Natural killer cell (primary cell): ENCODE results near the gene SLC1A4. TPM values are rescaled to one million over a fixed set of nuclear protein-coding genes. Genes with fewer than 3 reads are reported as not detected.

Source experiments
- ATAC-seq, 3 donors: fragments of 150-1000 bp in 2 of 3; fragments of 200-7000 bp in 1 of 3; cut with Tn5 transposase; 1 replicate in 1 of 3; 2 replicates in 2 of 3; pipeline ENCODE4 v1.10.0; 2021; ENCODE audit warnings: mild to moderate bottlenecking in 2 of 3, moderate library complexity in 2 of 3
- DNase-seq, 2 donors: peaks; one replicate each; pipeline versions ENCODE4 v3.0.0 to v3.0.0-alpha.2; 2013 to 2021; ENCODE audit warnings: mixed read lengths in 1 of 2
- H3K27ac ChIP-seq: one replicate; pipeline ENCODE4 v1.5.1; 2013; ENCODE audit warnings: mild to moderate bottlenecking, low read length
- H3K27me3 ChIP-seq: one replicate; pipeline ENCODE4 v1.6.1; 2013; ENCODE audit warnings: low read length; ENCODE audit not compliant: control insufficient read depth, insufficient read depth
- H3K36me3 ChIP-seq: one replicate; pipeline ENCODE4 v1.6.1; 2013; ENCODE audit warnings: low read length; ENCODE audit not compliant: control insufficient read depth, insufficient read depth
- H3K4me1 ChIP-seq: one replicate; pipeline ENCODE4 v1.6.1; 2013; ENCODE audit warnings: low read length; ENCODE audit not compliant: control insufficient read depth, insufficient read depth
- H3K4me3 ChIP-seq: one replicate; pipeline ENCODE4 v1.5.1; 2013; ENCODE audit warnings: low read length
- H3K9me3 ChIP-seq: one replicate; pipeline ENCODE4 v1.6.1; 2013; ENCODE audit warnings: low read length; ENCODE audit not compliant: control insufficient read depth, insufficient read depth
- H3K27ac Mint-ChIP-seq, 2 donors: one replicate each; pipeline ENCODE4 v1.8.0; 2022; ENCODE audit warnings: mild to moderate bottlenecking in 2 of 2, mixed read lengths in 2 of 2, moderate library complexity in 1 of 2
- H3K27me3 Mint-ChIP-seq, 2 donors: one replicate each; pipeline ENCODE4 v1.8.0; 2022; ENCODE audit warnings: low read depth in 2 of 2, mixed read lengths in 2 of 2
- H3K36me3 Mint-ChIP-seq: one replicate; pipeline ENCODE4 v1.8.0; 2022; ENCODE audit warnings: mixed read lengths
- H3K4me1 Mint-ChIP-seq, 2 donors: one replicate each; pipeline ENCODE4 v1.8.0; 2022; ENCODE audit warnings: mixed read lengths in 2 of 2
- H3K4me3 Mint-ChIP-seq: one replicate; pipeline ENCODE4 v1.8.0; 2022; ENCODE audit warnings: mild to moderate bottlenecking, moderate library complexity, mixed read lengths
- H3K9me3 Mint-ChIP-seq, 2 donors: one replicate each; pipeline ENCODE4 v1.8.0; 2022; ENCODE audit warnings: mixed read lengths in 2 of 2
- WGBS: methylation state at CpG from one replicate; pipeline ENCODE4 v1.1.7; 2013; ENCODE audit warnings: missing lambda C conversion rate; ENCODE audit not compliant: insufficient coverage; 5-methylcytosine and 5-hydroxymethylcytosine counted together
- intact Hi-C: fragments of 100-400 bp; cut with micrococcal nuclease; formaldehyde crosslinking; loops from one replicate; pipeline ENCODE4 v1.14.2; 2022
- total RNA-seq, 4 donors: library from RNA; stranded (reverse); fragments of 120-200 nt in 1 of 4; gene quantifications; one replicate each; pipeline versions ENCODE4 v1.2.3 to v1.2.4, GENCODE V29; 2013 to 2022
- TF ChIP-seq, protein P1 (sequence below): fragments of 200-600 bp; IDR thresholded peaks from one replicate; pipeline ENCODE4 v1.8.0; 2022; ENCODE audit warnings: antibody characterized with exemption

Gene SLC1A4
- total RNA-seq, 3 donors from 2014 or later (not counting 1 experiment from before 2014, with no cell fraction given), result 3.9 to 13.8 (median 5.6) TPM

- Mint-ChIP-seq H3K27me3 (peaks cover 0 to 2% of the 10 kb centered on the region in 2 donors), H3K27ac (no peak overlapping the region), H3K4me3 (no peak overlapping the region), H3K9me3 (no peaks in the 10 kb centered on the region), H3K4me1 (peaks cover 5 to 7% of the 10 kb centered on the region in 2 donors), H3K36me3 (no peaks in the 10 kb centered on the region)
- H3K27ac ChIP-seq, result no peak overlapping the region
- ATAC-seq (no peak), DNase-seq (no peak)
- 52% methylated on average over 1 of the region's 2 CpGs for WGBS
- intact Hi-C loops, result no loop called here
- H3K27me3 ChIP-seq, result no peaks in the 10 kb centered on the region
- no peaks in the 10 kb centered on the region for H3K9me3 ChIP-seq
- no peak overlapping the region for H3K4me3 ChIP-seq
- TF ChIP-seq, protein P1, sequence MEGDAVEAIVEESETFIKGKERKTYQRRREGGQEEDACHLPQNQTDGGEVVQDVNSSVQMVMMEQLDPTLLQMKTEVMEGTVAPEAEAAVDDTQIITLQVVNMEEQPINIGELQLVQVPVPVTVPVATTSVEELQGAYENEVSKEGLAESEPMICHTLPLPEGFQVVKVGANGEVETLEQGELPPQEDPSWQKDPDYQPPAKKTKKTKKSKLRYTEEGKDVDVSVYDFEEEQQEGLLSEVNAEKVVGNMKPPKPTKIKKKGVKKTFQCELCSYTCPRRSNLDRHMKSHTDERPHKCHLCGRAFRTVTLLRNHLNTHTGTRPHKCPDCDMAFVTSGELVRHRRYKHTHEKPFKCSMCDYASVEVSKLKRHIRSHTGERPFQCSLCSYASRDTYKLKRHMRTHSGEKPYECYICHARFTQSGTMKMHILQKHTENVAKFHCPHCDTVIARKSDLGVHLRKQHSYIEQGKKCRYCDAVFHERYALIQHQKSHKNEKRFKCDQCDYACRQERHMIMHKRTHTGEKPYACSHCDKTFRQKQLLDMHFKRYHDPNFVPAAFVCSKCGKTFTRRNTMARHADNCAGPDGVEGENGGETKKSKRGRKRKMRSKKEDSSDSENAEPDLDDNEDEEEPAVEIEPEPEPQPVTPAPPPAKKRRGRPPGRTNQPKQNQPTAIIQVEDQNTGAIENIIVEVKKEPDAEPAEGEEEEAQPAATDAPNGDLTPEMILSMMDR, result no peak
- H3K36me3 ChIP-seq, result no peaks in the 10 kb centered on the region
- no peaks in the 10 kb centered on the region for H3K4me1 ChIP-seq
Observed at GRCh38 chr2:64982311-64982857, 6.8 kb upstream of the SLC1A4 start.

GRCh38 chr2:64982932-64983331 lies 6.3 kb upstream of the SLC1A4 start:
- intact Hi-C loops, result no loop called here
- Histone ChIP-seq H3K27ac (no peak overlapping the region), H3K27me3 (no peaks in the 10 kb centered on the region), H3K9me3 (no peaks in the 10 kb centered on the region), H3K4me3 (no peak overlapping the region), H3K36me3 (no peaks in the 10 kb centered on the region), H3K4me1 (peaks cover 3% of the 10 kb centered on the region)
- no peaks in the 10 kb centered on the region for H3K27me3 Mint-ChIP-seq
- DNase-seq (no peak), ATAC-seq (no peak)
- H3K36me3 Mint-ChIP-seq, result no peaks in the 10 kb centered on the region
- WGBS, result 90% methylated on average over 2 of the region's 2 CpGs
- peaks cover 10 to 12% of the 10 kb centered on the region in 2 donors for H3K4me1 Mint-ChIP-seq
- no peaks in the 10 kb centered on the region for H3K9me3 Mint-ChIP-seq
- no peak overlapping the region for H3K27ac Mint-ChIP-seq
- TF ChIP-seq, protein P1, result no peak
- H3K4me3 Mint-ChIP-seq, result no peak overlapping the region

GRCh38 chr2:64985447-64985846 lies 3.8 kb upstream of the SLC1A4 start:
- no peaks in the 10 kb centered on the region for H3K36me3 Mint-ChIP-seq
- no peak for DNase-seq
- TF ChIP-seq, protein P1, result no peak
- H3K9me3 Mint-ChIP-seq, result no peaks in the 10 kb centered on the region
- Histone ChIP-seq H3K36me3 (no peaks in the 10 kb centered on the region), H3K9me3 (no peaks in the 10 kb centered on the region), H3K4me3 (no peak overlapping the region), H3K27me3 (no peaks in the 10 kb centered on the region), H3K27ac (no peak overlapping the region), H3K4me1 (peaks cover 14% of the 10 kb centered on the region)
- WGBS, result 78% methylated on average over 7 of the region's 7 CpGs
- H3K27ac Mint-ChIP-seq, result no peak overlapping the region
- intact Hi-C loops, result loop anchor here (5.0 kb wide), 2 partner anchors 38 to 57 kb away; no protein-coding TSS in a partner anchor
- no peak overlapping the region for H3K4me3 Mint-ChIP-seq
- peaks cover 21 to 23% of the 10 kb centered on the region in 2 donors for H3K4me1 Mint-ChIP-seq
- no peaks in the 10 kb centered on the region for H3K27me3 Mint-ChIP-seq
- ATAC-seq, result no peak
